IMR-90 (cell line): ENCODE results near the gene OR5A2.

Experiments used
- CTCF ChIP-seq: conservative IDR thresholded peaks from 2 replicates; pipeline ENCODE4 v1.5.1; 2012; ENCODE audit warnings: mild to moderate bottlenecking, low read depth, low read length, improper control_type of control experiment
- RFX5 ChIP-seq: IDR thresholded peaks from 2 replicates; pipeline ENCODE4 v1.8.0; 2012; ENCODE audit warnings: low read depth, mild to moderate bottlenecking, low read length, moderate library complexity

GRCh38 chr11:59427068-59427382 is 812 bp upstream of the OR5A2 start:
- TF ChIP-seq CTCF (no peak), RFX5 (no peak)
